Inferior parietal cortex (tissue), 1 donor: Measurements from ENCODE around the gene HERC3.
A peak's percentile ranks its signal among the peaks of the same experiment; 100 is the strongest.
"Not testable (repeated sequence)": the region's sequence is repeated elsewhere in the genome, so short reads cannot be mapped to it uniquely, and the experiment has no call there.

Source experiments
- DNase-seq: peaks from one replicate; pipeline ENCODE4 v3.0.0-alpha.2; 2016; ENCODE audit errors: extremely low spot score

HERC3 gene

GRCh38 chr4:88609387-88609786 is 17.1 kb downstream of the HERC3 start:
- no peak for DNase-seq

- DNase-seq = not testable (repeated sequence)
Observed at GRCh38 chr4:88609794-88610193, 17.5 kb downstream of the HERC3 start.

- DNase-seq = no peak
Observed at GRCh38 chr4:88610771-88611170, 18.5 kb downstream of the HERC3 start.

GRCh38 chr4:88613417-88613875 is 21.2 kb downstream of the HERC3 start:
- DNase-seq = no peak

- no peak for DNase-seq
Observed at GRCh38 chr4:88614058-88614457, 21.8 kb downstream of the HERC3 start.

- DNase-seq = no peak
Observed at GRCh38 chr4:88616275-88617150, 24.2 kb downstream of the HERC3 start.

- no peak for DNase-seq
Observed at GRCh38 chr4:88618782-88619485, 26.7 kb downstream of the HERC3 start.

- no peak for DNase-seq
Observed at GRCh38 chr4:88619971-88620370, 27.7 kb downstream of the HERC3 start.

- no peak for DNase-seq
Observed at GRCh38 chr4:88621763-88622327, 29.6 kb downstream of the HERC3 start.

GRCh38 chr4:88623097-88623496 is 30.8 kb downstream of the HERC3 start:
- DNase-seq = no peak

GRCh38 chr4:88628746-88629145 is 36.5 kb downstream of the HERC3 start:
- no peak for DNase-seq

GRCh38 chr4:88629826-88630225 is 37.5 kb downstream of the HERC3 start:
- DNase-seq = no peak

- DNase-seq = no peak
Observed at GRCh38 chr4:88630756-88631155, 38.5 kb downstream of the HERC3 start.

GRCh38 chr4:88643932-88644331 is 51.7 kb downstream of the HERC3 start:
- DNase-seq = no peak

GRCh38 chr4:88645994-88646393 is 53.7 kb downstream of the HERC3 start:
- DNase-seq = no peak

- DNase-seq = no peak
Observed at GRCh38 chr4:88646528-88647280, 54.4 kb downstream of the HERC3 start.

- no peak for DNase-seq
Observed at GRCh38 chr4:88649716-88650115, 57.4 kb downstream of the HERC3 start.

GRCh38 chr4:88653371-88653946 is 61.2 kb downstream of the HERC3 start:
- DNase-seq = no peak

GRCh38 chr4:88655226-88655625 is 62.9 kb downstream of the HERC3 start:
- DNase-seq = no peak

- peak; percentile 47 for DNase-seq
Observed at GRCh38 chr4:88659055-88659889, 67.0 kb downstream of the HERC3 start.

- DNase-seq = no peak
Observed at GRCh38 chr4:88659890-88660208, 67.6 kb downstream of the HERC3 start.
